HFF-Myc (cell line): Measurements from ENCODE around the gene FBXO17.
"Not testable (repeated sequence)": the region's sequence is repeated elsewhere in the genome, so short reads cannot be mapped to it uniquely, and the experiment has no call there.

Experiments used
- DNase-seq: peaks from one replicate; pipeline ENCODE4 v3.0.0-alpha.2; 2011; ENCODE audit warnings: low read depth; ENCODE audit errors: extremely low read depth
- H3K4me3 ChIP-seq: replicated peaks from 2 replicates; pipeline ENCODE4 v1.5.1; 2011; ENCODE audit warnings: low read depth, mild to moderate bottlenecking, control low read depth, low read length
- CTCF ChIP-seq: IDR thresholded peaks from 2 replicates; pipeline ENCODE4 v1.5.1; 2012; ENCODE audit warnings: mild to moderate bottlenecking, low read depth, low read length, control low read depth; ENCODE audit errors: missing control alignments

FBXO17 gene

GRCh38 chr19:38942471-38943181 lies 32.9 kb downstream of the FBXO17 start:
- no peak for TF ChIP-seq CTCF
- H3K4me3 ChIP-seq, result no peak overlapping the region
- DNase-seq, result no peak

GRCh38 chr19:38941979-38942378 lies 33.6 kb downstream of the FBXO17 start:
- no peak for TF ChIP-seq CTCF
- DNase-seq, result no peak
- no peak overlapping the region for H3K4me3 ChIP-seq

GRCh38 chr19:38941466-38941865 lies 34.1 kb downstream of the FBXO17 start:
- DNase-seq, H3K4me3 ChIP-seq: not testable (repeated sequence)

- DNase-seq, result no peak
- no peak for TF ChIP-seq CTCF
- no peak overlapping the region for H3K4me3 ChIP-seq
Observed at GRCh38 chr19:38939957-38940356, 35.6 kb downstream of the FBXO17 start.

GRCh38 chr19:38933544-38933943 lies 42.0 kb downstream of the FBXO17 start:
- H3K4me3 ChIP-seq, result no peak overlapping the region
- no peak for DNase-seq
- TF ChIP-seq CTCF, result no peak

GRCh38 chr19:38932425-38933179 lies 42.9 kb downstream of the FBXO17 start:
- H3K4me3 ChIP-seq, result peak overlapping the region; percentile 99
- no peak for DNase-seq
- TF ChIP-seq CTCF, result peak; percentile 45

- DNase-seq, result no peak
- peak overlapping the region; percentile 99 for H3K4me3 ChIP-seq
- TF ChIP-seq CTCF, result no peak
Observed at GRCh38 chr19:38931521-38931793, 44.1 kb downstream of the FBXO17 start.
